ENCODE measurements around the gene ROR2.

GRCh38 chr9:91883503-91883902 is 66.5 kb downstream of the ROR2 start:
- TF ChIP-seq CTCF (conservative IDR thresholded peaks at IDR 0.05 in 1 of 2, IDR thresholded peaks at IDR 0.05 in 1 of 2; ENCODE audit: extremely low read depth in 1 of 2, insufficient read depth in 1 of 2, low read depth in 1 of 2, low read length in 2 of 2): no peak
- TF ChIP-seq EZH2 (IDR thresholded peaks at IDR 0.05; ENCODE audit: borderline replicate concordance, low read length): no peak

Data from mammary epithelial cell (primary cell).